GM18517 (cell line): ENCODE measurements around the gene NLRP13.
"Not testable (repeated sequence)": the region's sequence is repeated elsewhere in the genome, so short reads cannot be mapped to it uniquely, and the experiment has no call there.

ENCODE experiments used
- ATAC-seq: cut with Tn5 transposase; IDR thresholded peaks from one replicate; pipeline ENCODE4 v1.9.1; 2021; ENCODE audit warnings: mild to moderate bottlenecking, moderate library complexity; ENCODE audit not compliant: unreplicated experiment

NLRP13 gene, protein sequence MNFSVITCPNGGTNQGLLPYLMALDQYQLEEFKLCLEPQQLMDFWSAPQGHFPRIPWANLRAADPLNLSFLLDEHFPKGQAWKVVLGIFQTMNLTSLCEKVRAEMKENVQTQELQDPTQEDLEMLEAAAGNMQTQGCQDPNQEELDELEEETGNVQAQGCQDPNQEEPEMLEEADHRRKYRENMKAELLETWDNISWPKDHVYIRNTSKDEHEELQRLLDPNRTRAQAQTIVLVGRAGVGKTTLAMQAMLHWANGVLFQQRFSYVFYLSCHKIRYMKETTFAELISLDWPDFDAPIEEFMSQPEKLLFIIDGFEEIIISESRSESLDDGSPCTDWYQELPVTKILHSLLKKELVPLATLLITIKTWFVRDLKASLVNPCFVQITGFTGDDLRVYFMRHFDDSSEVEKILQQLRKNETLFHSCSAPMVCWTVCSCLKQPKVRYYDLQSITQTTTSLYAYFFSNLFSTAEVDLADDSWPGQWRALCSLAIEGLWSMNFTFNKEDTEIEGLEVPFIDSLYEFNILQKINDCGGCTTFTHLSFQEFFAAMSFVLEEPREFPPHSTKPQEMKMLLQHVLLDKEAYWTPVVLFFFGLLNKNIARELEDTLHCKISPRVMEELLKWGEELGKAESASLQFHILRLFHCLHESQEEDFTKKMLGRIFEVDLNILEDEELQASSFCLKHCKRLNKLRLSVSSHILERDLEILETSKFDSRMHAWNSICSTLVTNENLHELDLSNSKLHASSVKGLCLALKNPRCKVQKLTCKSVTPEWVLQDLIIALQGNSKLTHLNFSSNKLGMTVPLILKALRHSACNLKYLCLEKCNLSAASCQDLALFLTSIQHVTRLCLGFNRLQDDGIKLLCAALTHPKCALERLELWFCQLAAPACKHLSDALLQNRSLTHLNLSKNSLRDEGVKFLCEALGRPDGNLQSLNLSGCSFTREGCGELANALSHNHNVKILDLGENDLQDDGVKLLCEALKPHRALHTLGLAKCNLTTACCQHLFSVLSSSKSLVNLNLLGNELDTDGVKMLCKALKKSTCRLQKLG

DNA sequence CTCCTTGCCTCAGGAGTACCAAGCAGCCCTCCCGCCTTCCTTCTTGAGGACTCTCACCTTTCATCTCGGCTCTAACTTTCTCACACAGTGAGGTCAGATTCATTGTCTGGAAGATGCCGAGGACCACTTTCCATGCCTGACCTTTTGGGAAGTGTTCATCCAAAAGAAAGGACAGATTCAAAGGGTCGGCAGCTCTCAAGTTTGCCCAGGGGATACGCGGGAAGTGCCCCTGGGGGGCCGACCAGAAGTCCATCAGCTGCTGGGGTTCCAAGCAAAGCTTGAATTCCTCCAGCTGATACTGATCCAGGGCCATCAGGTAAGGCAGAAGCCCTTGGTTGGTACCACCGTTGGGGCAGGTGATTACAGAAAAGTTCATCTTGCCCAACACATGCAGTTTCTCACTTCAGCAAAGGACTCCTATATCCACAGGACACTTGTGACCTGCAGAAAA, at the start of gene NLRP13:
Gene NLRP13, minus strand, starts transcription at position 401 of the 451 bp plus-strand sequence. Its CDS starts 25 bp downstream, at position 376.
- ATAC-seq: no peak

DNA sequence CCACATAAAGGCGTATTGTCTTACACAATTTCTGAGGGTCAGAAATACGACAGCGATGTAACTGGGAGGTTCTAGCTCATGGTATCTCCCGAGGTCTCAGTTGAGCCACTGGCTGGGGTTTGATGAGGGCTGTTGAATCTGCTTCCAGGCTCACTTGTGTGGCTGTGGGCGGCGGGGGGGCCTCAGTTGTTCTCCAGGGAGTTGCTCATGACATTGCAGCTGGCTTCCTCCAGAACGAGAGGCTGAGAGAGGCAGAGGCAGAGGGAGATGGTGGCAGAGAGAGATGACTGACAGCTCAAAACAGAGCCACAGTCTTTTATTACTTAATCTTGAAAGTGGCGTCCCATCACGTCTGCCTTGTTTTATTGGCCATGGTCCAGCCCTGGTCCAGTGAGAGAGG, 48.3 kb upstream of the NLRP13 start:
- no peak for ATAC-seq

DNA sequence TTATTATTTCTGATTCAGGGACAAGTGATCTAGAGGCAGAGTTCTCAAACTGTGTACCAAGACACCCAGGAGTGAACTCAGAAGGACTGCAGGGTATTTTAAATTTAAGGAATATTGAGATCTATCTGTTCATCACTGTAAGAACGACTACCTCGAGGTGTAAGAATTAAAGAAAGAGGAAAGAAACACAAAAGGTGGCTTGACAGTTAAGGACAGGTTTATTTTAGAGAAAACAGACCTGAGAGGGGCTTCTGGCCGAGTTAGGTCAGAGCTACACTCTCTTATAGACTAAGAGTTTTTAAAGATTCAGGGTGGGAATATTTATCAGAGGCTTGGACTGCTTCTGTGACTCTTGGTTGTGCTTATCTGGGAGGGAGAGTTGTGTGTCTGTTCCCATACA, 41.8 kb upstream of the NLRP13 start:
- ATAC-seq: no peak

DNA sequence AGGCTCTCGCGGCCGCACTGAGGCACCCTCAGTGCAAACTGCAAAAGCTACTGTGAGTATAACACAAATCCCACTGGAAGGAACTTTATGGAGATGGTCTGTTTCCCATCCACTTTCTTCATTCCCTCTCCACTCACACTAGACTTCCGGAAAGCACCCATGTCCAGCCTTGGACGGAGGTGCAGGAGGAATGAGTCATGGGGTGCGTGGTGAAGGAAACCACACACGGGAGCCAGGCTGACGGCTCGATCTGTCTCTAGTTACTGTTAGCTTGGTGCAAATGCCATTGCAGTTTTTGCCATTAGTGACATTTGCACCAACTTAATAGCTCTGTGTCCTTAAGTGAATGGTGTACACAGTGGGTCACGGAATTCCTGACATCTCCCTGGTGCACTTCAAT, 30.1 kb upstream of the NLRP13 start:
- ATAC-seq: no peak

DNA sequence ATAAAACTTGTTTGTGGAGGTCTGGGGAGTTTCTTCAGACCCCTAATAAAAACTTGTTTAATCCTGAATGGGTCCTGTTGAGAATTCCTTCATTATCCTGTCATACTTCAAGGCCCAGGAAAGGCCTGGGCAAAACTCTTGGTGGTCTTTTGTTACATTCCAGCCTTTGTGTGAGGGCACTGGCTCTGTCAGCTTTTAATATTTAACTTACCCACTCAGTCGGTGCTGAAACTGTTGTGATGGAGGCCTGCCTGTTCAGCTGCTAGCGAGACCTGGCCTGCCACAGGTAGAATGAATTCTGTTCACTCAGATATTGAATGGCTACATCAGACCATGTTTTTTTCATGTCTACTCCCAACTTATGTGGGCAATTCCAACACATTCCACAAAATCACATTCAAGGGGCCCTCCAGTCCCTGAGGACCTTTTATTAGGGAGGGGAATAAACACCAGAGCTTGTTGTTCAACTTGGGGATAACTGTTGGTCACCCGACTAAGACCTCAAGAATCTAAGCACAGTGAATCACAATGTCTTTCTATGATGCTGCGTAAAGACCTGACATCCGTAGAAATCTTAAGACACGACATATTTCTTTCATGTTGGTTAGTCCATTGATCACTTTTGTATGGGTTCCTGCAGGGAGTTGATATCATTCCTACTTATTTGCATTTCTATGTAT, 28.0 kb upstream of the NLRP13 start:
- ATAC-seq: no peak

DNA sequence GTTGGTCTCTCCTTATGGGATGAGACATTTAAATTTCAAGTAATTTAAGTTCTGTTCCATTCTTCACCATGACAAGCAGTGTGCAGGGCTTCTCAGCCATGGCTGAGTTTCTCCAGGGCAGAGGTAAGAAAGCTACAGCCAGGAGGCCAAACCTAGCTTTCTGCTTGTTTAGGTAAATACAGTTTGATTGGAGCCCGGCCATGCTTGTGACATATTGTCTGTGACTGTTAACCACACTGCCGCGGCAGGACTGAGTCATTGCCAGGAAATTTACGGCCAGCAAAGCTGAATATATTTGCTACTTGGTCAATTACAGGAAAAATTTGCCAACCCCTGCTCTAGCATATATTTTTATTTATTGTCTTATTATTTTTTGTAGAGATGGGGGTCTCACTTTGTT, 26.2 kb upstream of the NLRP13 start:
- no peak for ATAC-seq

DNA sequence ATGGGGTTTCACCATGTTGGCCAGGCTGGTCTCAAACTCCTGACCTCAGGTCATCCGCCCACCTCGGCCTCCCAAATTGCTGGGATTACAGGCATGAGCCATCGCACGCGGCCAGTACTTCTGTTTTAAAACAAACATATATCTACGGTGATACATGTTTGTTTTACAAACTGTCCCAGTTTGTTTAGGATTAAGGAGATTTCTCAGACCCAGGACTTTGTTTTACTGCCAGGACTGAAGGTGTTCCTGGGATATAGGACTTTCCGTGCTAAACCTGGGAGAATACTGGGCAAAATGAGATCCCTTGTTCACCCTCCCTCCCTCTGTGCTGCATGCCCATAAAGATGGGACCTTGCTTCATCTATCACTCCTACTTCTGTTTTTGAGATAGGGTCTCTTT, 24.3 kb upstream of the NLRP13 start:
- no peak for ATAC-seq

DNA sequence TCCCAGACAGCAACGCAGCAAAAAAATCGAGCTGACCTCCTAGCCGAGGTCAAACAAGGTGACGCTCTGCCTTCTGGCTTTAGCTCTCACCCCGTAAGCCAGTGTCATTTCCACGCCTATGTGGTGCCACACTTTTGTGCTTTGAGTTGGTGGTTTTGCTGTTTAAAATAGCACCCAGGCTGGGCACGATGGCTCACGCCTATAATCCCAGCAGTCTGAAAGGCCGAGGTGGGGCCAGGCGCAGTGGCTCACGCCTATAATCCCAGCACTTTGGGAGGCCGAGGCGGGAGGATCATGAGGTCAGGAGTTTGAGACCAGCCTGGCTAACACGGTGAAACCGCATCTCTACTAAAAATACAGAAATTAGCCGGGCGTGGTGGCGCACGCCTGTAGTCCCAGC, 18.4 kb upstream of the NLRP13 start:
- not testable (repeated sequence) for ATAC-seq

DNA sequence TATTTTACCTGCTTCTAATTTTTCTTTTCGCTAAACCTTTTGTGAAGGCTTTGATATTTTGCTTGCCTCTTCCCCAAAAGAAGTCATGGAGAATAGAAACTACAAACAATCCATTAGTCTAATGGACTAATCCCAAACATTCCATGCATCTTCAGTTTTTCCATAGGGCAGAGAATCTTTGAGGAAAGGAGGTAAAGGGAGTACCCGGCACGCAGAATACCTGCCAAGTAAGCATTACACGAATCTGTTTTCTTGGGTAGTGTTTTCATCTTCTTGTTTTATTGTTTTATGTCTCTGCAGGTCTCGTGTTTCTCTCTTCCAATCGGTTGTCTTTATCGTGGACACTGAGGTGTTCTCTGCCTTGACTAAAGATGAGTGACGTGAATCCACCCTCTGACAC, 15.4 kb upstream of the NLRP13 start, which contains the start of gene NLRP8:
Gene NLRP8, plus strand, starts transcription at position 301 of the 400 bp plus-strand sequence.
- ATAC-seq: no peak

DNA sequence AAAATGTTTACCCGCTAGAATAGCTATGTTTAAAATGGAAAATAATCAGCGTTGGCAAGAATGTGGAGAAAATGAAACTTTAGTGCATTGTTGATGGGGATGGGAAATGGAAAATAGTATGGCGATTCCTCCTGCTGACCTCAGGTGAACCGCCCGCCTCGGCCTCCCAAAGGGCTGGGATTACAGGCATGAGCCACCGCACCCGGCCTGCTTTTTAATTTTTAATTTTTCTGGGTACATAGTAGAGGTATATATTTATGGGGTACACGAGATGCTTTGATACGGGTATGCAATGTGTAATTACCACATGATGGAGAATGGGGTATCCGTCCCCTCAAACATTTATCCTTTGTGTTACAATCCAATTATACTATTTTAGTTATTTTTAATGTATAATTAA, 8.2 kb upstream of the NLRP13 start:
- no peak for ATAC-seq

DNA sequence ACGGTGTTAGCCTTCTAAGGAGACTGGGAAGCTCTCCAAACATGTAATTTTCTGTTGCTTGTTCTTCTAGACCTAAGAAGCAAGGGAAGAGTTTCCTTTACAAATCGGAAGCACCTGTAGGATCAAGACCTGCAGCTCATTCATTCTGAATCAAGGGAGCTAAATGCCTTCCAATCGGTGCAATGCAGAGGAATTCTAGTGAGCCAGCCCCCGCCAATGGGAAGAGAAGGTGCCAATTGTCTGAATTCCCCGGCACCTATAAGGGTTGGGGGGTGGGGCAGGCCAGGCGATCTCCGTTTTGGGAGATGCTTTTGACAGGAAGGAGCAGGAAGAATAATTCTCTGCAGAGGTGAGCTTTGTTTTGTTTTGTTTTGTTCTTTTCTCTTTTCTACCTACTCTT, 7.1 kb upstream of the NLRP13 start:
- no peak for ATAC-seq

DNA sequence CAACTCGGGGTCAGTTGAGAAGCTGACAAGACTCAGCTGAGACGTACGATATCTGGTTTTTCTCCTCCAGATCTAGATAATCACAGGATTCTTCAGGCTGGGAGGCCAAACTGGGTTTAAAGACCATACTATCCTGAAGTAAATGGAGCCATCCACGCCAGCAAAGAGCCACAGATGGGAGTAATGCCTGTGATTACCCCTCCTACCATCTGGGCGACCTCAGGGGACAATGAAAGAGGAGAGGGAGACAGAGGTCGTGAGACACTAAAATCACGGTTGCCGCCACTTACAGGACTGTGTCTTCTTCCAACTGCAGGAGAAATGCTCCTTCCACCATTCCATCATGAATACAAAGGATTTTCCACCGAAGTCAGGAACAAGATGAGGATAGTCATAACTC, 3.1 kb upstream of the NLRP13 start:
- ATAC-seq: no peak

DNA sequence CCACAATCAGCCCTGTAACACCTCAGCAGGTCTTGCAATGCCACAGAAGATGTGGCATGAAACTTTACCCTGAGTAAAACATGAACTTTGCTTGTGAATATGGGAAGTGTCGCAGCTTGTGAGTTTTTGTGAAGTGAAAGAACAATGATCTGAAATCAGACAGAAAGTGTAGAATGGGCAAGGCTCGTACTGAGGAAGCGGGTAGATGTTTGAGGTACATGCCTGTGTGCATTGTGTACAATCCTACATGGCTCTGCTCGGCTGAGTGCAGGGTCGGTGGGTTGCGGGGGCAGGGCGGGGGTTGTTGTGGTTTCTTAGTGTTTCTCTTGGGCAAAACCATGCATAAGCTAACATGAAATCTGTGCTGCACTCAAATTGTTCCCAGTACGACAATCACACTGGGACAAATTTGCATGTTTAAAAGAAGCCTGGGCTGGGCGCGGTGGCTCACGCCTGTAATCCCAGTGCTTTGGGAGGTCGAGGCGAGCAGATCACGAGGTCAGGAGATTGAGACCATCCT, 1.1 kb downstream of the NLRP13 start:
- ATAC-seq: no peak

DNA sequence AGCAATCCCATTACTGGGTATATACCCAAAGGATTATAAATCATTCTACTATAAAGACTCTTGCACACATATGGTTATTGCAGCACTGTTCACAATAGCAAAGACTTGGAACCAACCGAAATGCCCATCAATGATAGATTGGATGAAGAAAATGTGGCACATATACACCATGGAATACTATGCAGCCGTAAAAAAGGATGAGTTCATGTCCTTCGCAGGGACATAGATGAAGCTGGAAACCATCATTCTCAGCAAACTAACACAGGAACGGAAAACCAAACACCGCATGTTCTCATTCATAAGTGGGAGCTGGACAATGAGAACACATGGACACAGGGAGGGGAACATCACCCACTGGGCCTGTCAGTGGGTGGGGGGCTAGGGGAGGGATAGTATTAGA, 2.9 kb downstream of the NLRP13 start:
- not testable (repeated sequence) for ATAC-seq

DNA sequence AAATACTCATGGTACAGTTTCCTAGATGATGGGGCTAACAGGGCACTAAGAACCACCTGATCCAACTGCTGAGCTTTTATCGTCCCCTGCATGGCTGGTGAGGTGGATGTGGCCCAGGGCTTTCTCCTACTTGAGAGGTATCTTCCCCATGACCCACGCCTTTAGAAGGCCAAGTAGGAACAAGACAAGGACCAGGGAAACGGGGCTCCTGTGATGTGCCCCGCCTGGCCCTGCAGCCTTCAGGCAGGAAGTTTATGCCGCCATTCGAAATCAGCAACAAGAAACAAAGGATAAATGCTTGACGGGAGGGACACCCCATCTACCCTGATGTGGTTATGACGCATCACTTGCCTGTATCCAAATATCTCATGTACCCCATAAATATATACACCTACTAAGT, 4.1 kb downstream of the NLRP13 start:
- ATAC-seq: no peak

DNA sequence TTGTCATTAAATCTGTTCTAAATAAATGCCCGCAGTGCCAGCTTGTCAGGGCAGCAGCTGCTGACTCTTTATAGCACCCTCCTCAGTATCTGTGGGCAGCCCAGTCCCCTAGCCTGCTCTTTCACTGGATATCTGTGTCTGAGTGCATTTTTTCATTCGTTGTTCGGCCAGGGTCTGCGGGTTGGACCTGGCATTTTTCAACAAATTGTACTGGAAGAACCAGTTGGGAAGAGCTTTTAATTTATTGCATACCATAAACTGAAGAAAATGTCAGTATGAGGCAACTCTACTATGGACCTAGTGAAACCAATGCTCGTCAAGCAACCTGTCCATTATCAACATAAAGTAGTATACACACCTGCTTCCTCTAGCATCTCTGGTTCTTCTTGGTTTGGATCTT, 8.6 kb downstream of the NLRP13 start:
- ATAC-seq: no peak

DNA sequence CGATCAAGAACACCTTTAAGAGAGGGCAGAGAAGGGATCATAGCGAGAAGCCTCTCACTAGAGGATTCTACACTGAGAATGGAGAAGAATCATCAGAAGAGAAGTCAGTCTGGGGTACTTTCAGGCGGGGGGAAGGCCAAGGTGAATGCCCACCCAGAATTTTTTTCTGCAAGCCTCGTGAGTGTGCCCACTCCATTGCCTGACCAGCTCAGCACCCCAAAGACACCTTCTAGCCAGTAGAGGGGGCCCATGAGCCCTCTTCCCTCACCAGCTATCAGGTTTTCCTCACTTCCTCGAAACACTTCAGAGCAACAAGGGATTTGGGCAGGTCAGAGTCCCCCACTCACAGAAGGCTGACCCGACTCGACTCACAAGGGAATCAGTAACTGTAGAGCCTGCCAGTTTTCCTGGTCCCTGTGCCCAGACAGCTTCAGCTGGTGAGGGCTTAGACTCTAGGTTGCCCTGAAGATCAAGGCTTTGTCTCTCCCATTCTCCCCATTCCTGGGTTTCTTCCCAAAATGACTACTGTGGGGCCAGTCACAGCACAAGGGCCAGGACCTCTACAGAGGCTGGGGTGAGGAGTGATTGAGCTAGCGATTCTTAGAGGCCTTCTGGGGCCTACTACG, 18.4 kb downstream of the NLRP13 start:
- ATAC-seq: no peak

DNA sequence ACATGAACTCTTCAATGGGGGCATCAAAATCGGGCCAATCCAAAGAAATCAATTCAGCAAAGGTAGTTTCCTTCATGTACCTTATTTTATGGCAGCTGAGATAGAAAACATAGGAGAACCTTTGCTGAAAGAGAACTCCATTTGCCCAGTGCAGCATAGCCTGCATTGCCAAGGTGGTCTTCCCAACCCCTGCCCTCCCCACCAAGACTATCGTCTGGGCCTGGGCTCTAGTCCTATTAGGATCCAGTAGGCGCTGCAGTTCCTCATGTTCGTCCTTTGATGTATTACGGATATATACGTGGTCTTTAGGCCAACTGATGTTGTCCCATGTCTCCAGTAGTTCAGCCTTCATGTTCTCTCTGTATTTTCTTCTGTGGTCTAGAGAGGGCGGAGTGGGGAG, 19.2 kb downstream of the NLRP13 start:
- ATAC-seq: no peak

DNA sequence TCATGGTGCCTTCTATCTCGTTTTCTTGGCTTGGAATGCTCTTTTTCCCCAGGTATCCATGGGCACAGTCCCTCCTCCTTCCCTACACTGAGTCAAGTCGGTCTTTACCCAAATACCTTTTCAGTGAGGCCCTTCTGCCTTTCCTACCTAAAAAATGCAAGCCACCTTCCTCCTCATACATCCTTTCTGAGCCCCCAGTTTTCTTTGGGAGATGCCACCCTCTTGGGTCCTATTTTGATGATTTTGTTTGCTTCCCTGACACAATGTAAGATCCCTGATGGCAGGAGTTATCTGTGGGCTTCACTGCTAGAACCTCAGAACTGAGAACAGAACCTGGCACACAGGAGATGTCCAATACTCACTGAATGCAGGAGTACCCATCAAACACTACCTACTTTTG, 22.3 kb downstream of the NLRP13 start:
- ATAC-seq: no peak

DNA sequence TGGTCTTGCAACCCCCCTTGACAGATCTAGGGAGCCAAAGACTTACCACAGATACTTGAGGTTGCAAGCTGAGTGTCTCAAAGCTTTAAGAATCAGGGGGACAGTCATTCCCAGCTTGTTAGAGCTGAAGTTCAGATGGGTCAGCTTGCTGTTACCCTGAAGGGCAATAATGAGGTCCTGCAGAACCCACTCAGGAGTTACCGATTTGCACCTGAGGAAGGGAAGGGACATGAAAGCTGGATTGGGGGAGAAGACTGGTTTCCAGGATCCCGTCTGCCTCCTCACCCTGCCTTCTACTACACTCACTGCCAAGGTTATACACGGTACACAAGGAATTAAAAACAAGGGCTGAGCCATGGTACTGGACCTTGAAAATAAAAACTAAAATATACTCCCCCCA, 24.4 kb downstream of the NLRP13 start:
- ATAC-seq: no peak
